ENCODE measurements around the gene RAPGEF5.

GRCh38 chr7:22404421-22405023, 47.6 kb upstream of the RAPGEF5 start:
- TF ChIP-seq POLR2A (IDR thresholded peaks at IDR 0.05) (no peak), CTCF (IDR thresholded peaks at IDR 0.05) (no peak)

Data from thyroid gland (tissue), 4 donors.